ENCODE data around the gene PCDHGA2.
"Not testable (repeated sequence)": the region's sequence is repeated elsewhere in the genome, so short reads cannot be mapped to it uniquely, and the experiment has no call there.

Gene PCDHGA2

DNA sequence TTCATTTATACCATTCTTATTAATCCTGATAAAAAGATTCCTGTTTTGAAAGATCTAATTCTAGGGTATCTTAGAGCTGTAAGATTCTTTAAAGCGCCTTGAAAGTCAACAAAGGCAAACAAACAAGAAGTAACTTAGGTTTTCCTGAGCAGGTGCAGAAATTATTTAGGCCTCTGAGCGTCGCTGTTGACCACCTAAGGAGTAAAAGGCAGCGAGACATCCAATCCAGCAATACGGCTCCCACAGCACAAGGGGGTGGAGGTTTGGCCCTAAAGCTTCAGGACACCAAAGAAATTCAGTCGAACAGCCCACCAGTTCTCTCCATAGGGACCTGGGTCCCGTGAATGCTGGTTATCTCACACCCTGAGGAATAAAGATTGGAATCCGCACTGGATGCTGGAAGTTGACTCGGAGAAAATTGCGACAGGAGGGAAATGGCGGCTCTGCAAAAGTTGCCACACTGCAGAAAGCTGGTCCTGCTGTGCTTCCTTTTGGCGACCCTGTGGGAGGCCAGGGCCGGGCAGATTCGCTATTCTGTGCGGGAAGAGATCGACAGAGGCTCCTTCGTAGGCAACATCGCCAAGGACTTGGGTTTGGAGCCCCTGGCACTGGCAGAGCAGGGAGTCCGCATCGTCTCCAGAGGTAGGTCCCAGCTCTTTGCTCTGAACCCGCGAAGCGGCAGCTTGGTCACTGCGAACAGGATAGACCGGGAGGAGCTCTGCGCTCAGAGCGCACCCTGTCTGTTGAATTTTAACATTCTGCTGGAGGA lies at the start of gene PCDHGA2:
Gene PCDHGA2, plus strand, starts transcription at position 223 of the 769 bp plus-strand sequence.
- no peak for DNase-seq

DNA sequence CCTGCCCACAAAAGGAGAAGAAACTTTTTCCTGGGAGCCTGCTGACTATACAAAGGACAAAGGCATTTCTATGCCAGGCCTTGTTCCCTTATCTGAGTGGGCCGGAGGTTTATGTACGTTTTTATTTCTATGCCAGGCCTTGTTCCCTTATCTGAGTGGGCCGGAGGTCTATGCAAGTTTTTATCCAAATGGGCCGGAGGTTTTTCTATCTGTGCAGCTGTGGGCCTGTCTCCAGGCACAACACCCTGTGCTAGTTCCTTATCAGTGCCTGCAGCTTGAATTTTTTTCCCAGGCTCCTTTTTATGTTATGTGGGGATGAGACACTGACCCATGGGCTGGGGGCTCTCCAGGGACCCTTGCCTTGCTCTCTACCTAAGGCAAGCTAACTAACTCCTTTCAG lies 40.2 kb upstream of the PCDHGA2 start:
- DNase-seq = no peak

DNA sequence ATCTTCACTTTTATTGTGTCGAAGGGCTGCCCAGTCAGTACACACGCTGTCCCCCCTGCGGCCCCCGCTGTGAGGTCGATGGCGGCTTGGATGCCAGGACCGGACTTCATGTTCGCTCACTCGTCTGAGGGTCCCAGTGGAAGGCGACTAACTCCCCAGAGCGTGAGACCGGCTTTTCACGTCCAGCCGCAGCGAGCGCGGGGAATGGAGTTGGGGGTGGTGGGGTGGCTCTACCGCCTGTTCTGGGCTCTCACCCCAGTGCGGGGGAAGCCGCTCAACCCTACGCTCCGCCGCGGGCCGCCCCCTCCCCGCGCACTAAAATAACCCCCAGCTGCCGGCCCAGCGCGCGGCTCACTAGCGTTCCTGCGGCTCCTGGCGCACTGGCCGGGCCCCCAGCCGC lies 34.8 kb upstream of the PCDHGA2 start, which contains the start of gene SLC25A2:
Gene SLC25A2, minus strand, starts transcription at position 294 of the 400 bp plus-strand sequence. Its CDS starts 184 bp downstream, at position 110.
- DNase-seq = no peak

DNA sequence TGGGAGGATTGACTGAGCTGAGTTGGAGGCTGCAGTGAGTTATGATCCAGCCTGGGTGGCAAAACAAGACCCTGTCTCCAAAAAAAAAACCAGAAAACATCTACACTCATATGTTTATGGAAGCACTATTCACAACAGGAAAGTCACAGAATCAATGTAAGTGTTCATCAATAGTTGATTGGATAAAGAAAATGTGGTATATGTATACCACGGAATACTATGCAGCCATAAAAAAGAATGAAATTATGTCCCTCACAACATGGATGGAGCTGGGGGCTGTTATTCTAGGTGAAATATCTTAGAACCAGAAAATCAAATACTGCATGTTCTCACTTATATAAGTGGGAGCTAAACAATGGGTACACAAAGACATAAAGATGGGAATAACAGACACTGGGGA lies 31.9 kb upstream of the PCDHGA2 start:
- DNase-seq = no peak

DNA sequence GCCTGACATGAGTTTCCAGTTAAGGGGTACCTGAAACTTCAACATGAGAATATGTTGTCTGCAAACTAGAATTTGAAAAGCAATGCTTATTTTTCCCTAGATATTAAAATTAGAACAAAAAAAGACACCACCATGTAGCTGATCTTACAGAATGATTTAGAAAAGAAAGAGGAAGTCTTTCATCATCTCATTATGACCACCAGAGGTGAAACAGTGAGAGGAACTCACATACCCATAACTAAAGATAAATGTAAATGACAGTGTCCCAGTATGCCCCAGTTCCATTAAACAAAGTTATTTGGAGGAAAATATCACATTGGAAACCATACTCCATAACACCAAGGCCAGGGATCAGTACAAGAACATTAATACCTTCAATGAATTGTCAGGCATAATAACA lies 24.8 kb upstream of the PCDHGA2 start:
- no peak for DNase-seq

DNA sequence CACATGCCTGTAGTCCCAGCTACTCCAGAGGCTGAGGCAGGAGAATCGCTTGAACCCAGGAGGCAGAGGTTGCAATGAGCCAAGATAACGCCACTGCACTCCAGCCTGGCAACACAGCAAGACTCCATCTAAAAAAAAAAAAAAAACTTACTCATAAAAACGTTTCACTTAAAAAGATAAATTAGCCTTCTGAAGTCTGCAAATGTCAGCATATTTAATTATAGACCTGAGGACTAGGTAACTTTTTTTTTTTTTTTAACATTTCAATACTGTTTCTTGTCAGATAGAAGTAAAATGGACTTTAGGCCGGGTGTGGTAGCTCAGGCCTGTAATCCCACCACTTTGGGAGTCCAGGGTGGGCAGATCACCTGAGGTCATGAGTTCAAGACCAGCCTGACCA lies 21.6 kb upstream of the PCDHGA2 start:
- not testable (repeated sequence) for DNase-seq

DNA sequence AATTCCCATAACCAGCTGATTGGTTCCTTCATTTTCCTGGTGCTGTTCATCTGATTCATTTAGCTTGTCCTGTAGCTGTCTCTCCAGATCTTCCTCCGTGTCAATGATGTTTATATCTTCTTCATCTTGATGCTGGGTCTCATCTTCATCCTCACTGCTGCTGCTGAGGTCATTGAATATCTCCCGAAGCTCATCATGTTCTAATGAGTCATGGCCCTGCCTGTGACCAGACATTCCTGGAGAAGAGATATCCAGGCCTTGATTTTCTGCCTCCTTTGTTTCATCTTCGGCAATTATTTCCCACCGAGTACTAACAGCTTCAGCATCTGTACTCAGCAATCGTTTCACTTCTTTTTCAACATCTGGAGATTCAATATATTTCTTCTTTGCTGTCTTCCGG lies 19.4 kb upstream of the PCDHGA2 start:
- DNase-seq = no peak

DNA sequence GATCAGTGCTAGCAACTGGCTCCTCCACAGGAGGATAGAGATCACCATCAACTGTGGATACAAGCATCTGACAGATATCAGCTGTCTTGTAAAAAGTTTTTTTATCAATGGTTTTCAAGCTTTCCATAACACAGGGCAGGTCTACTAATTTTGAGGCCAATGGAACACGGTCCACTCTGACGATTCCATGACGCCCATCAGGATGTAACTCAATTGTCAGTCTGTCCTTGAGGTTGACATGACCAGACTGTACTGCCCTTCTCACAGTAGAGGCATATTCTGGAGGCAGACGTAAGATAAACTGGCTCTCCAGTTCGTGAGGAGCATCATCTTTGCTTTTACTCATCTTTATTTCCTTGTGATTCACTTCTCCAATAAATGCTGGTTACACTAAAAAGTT lies 18.9 kb upstream of the PCDHGA2 start:
- no peak for DNase-seq

DNA sequence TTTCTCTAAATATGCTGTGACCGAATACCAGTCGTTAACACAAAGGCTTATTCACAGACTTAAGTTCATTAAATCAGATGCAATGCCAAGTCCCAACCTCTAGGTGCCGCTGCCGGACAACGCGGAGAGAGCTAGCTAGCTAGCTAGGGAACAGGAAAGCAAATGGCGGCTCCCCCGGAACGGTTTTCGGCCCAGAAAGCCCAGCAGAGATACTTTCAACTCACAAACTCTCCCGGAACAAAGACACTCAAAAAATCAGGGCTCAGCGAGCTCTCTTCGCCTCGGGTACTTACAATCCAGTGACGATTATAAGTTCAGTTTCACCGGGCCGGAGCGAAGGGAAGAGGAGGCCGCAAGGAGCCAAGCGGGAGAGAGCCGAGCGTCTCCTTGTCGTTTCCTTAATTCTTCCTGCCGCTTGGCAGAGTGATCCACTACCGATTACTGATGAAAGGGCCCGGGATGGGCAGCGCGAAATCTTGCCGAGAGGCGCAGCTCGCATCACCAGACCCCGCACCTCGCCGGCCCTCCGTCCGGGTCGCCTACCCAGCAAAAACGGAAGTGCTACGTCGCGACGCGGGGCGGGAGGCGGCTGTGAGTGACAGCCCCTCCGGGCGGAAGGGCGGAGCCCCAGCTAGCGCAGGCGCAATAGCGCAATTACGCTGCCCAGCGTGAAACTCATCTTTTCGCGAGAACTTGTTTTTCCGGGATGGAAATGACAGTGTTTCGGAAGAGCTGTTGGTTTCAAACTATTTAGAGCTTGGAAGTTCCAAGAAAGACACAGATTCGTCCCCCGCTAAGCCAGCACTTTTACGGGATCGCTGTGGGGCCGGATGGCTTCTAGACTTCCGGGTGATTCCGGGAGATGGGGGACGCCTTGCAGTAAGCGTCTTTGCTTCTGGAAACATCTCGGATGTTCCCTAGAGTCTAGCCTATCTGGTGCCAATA lies 18.1 kb upstream of the PCDHGA2 start, which contains the start of gene TAF7:
Gene TAF7, minus strand, starts transcription at position 560 of the 945 bp plus-strand sequence. CDS start 740 bp downstream, outside the sequence.
- peak; percentile 9 to 91 (median 85) for DNase-seq

DNA sequence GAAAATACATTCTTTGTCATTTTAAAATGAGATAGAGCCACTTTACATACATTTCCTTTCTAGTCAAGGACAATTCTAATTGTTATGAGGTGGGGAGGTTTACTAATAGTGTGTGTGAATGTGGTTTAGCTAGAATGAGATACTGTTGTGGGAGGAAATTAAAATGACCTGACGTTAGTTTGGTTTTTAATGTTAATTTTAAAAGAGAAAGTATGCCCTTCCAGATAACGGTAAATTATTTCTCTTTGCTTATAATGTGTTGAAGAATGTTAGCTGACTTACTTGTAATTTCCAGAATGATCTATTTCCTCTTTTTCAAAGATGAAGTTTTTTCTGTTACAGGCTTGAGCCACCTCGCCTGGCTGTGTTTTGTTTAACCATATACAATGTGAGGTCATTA lies 16.3 kb upstream of the PCDHGA2 start:
- no peak for DNase-seq

DNA sequence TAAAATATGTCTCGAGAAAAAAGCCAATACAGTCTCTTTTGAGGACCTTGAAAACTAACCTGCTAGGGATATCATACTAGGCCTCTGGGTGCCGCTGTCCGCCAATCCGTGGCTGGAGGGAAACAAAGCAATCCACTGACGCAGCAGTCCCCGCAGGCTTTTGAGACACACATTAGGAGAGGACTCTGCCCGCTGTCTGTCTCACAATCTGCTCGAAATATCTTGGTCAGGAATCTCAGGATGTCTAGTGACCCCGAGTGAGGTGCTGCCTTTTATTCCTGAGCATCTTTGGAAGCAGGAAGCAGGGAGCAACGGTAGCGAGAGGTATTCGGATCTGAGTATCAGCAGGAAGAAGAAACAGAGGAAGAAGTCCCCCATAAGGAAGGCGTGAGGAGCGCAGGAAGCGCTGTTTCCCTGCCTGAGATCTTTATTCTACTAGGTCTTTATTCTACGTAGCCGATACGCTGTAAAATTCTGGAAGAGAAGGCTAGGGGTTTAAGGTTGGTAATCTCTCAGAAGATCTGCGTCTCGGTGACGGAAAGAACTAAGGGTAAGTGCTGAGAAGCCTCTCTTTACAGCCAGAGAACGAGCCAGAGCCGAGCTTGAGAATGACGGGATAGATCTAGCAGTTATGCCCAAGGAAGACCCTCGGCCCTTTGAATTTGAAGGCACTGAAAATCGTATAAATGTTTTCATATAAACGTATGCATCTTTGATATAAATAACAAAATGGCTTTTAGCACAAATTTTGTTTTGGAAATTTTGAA lies 12.3 kb upstream of the PCDHGA2 start:
- DNase-seq = peak in 50 of 58 donors; percentile 2 to 72 (median 38)

DNA sequence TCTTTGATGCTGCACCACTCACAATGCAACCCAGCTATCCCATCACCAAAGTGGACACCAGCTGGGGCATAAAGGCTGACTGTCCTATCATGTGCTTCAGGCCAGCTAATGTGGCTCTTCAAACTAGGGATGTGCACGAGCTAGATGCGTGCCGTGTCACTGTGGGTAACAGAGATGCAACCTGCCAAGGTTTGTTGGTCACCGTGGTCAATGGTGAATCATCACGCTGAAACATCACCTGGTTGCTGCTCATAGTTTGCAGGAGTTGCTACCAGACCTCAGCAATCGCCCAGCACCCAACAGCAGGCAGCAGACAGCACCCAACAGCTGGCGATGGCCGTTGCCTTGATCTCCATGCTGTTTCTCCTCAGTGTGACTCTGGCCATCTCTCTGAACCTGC lies 10.3 kb upstream of the PCDHGA2 start:
- DNase-seq = no peak

DNA sequence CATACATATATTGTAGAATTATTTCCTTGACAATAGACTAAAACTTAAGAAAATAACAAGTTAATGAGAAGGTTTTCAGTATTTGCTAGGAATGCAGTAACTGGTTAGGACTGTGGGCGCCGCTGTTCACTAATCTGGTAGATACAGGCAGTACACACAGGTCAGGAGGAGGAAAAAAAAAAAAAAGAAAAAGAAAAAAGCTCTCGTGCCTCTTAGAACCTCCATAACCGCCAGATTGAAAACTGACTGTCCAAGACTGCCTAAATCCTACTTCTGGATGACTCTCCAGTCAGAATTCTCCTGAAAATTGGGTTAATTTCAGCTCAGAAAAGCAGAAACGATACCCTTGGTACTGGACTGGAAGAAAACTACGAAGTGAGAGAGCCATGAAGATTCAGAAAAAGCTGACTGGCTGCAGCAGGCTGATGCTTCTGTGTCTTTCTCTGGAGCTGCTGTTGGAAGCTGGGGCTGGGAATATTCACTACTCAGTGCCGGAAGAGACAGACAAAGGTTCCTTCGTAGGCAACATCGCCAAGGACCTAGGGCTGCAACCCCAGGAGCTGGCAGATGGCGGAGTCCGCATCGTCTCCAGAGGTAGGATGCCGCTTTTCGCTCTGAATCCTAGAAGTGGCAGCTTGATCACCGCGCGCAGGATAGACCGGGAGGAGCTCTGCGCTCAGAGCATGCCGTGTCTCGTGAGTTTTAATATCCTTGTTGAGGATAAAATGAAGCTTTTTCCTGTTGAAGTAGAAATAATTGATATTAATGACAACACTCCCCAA lies 8.1 kb upstream of the PCDHGA2 start, which contains the start of gene PCDHGA1:
Gene PCDHGA1, plus strand, starts transcription at position 216 of the 782 bp plus-strand sequence.
- DNase-seq = peak in 1 of 58 donors; percentile 2

DNA sequence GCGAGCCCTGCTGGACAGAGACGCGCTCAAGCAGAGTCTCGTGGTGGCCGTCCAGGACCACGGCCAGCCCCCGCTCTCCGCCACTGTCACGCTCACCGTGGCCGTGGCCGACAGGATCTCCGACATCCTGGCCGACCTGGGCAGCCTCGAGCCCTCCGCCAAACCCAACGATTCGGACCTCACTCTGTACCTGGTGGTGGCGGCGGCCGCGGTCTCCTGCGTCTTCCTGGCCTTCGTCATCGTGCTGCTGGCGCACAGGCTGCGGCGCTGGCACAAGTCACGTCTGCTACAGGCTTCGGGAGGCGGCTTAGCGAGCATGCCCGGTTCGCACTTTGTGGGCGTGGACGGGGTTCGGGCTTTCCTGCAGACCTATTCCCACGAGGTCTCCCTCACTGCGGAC lies 6.0 kb upstream of the PCDHGA2 start:
- not testable (repeated sequence) for DNase-seq

DNA sequence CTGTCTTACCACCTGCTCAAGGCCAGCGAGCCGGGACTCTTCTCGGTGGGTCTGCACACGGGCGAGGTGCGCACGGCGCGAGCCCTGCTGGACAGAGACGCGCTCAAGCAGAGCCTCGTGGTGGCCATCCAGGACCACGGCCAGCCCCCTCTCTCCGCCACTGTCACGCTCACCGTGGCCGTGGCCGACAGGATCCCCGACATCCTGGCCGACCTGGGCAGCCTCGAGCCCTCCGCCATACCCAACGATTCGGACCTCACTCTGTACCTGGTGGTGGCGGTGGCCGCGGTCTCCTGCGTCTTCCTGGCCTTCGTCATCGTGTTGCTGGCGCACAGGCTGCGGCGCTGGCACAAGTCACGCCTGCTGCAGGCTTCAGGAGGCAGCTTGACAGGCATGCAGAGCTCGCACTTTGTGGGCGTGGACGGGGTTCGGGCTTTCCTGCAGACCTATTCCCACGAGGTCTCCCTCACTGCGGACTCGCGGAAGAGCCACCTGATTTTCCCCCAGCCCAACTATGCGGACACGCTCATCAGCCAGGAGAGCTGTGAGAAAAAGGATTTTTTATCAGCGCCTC lies 2.3 kb downstream of the PCDHGA2 start:
- not testable (repeated sequence) for DNase-seq

DNA sequence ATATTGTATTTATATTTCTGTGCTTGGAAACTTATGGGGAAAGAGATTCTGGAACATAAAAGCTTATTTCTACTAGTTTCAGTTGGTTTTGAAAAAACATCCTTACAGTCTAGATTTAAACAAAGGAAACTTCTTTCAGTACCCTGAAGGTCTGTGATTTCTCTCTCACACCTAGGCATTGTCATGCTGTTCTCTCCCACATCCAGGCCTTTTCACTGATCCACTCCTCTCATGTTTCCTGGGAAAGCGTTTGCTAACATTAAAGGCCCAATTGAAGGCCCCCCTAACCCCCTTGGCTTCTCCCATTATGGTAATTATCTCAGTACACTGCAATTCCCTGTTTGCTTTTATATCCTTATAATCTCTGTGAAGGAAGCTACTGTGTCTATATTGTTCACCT lies 4.2 kb downstream of the PCDHGA2 start:
- DNase-seq = no peak

DNA sequence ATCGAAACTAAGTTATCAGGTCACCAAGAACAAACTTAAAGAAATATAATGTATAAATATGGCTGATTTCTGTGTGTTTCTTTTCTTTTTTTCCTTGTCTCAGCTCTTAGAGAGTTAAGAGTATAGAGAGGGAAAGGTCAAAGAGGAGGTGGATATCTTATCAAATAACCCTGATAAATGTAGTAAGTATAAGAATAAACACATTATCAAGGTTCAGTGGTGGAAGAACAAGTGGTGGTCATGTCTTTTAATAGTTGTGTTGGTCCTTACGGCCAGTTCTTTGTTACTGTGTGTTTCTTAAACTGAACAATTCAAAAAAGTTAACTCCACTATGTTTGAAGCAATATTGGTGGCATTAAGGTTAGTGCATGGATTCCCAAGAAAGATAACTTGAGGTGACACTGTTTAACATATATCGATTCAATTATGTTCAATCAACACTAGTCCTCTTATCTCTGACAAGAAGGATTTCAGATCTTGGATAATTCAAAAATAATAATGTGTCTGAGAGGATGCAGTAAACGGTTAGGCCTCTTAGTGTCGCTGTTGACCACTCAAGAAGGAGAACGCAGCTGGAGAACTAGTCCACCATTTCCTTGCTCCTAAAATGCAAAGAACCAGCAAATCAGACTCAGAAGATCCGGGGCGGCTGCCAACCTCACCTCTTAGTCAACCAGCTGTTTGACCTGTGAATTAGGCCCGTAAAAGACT lies 4.8 kb downstream of the PCDHGA2 start, which contains the start of gene PCDHGA3:
Gene PCDHGA3, plus strand, starts transcription at position 588 of the 711 bp plus-strand sequence. CDS start 205 bp downstream, outside the sequence.
- DNase-seq = no peak

DNA sequence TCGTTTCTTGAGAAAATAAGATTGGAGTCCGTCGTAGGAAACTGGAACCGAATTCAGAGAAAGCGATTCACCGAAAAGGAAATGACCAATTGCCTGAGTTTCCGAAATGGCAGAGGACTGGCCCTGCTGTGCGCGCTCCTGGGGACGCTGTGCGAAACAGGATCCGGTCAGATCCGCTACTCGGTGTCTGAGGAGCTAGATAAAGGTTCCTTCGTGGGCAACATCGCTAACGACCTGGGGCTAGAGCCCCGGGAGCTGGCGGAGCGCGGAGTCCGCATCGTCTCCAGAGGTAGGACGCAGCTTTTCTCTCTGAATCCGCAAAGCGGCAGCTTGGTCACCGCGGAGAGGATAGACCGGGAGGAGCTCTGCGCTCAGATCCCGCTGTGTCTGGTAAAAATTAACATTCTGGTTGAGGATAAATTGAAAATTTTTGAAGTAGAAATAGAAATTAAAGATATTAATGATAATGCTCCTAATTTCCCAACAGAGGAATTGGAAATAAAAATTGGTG lies 5.4 kb downstream of the PCDHGA2 start:
- no peak for DNase-seq

DNA sequence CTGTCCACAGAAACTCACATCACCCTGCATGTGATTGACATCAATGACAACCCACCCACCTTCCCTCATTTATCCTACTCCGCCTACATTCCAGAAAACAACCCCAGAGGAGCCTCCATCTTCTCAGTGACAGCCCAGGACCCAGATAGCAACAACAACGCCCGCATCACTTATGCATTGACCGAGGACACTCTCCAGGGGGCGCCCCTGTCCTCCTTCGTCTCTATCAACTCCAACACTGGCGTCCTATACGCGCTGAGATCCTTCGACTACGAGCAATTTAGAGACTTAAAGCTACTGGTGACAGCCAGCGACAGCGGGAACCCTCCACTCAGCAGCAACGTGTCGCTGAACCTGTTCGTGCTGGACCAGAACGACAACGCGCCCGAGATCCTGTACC lies 6.8 kb downstream of the PCDHGA2 start:
- DNase-seq = no peak
